Panc1 (cell line): ENCODE results near the gene ADAMTS18. TPM values are rescaled to one million over a fixed set of nuclear protein-coding genes. Genes with fewer than 3 reads are reported as not detected.
"Not testable (repeated sequence)": the region's sequence is repeated elsewhere in the genome, so short reads cannot be mapped to it uniquely, and the experiment has no call there.

Source experiments
- ATAC-seq: fragments of 200-7000 bp; cut with Tn5 transposase; 2 replicates; pipeline ENCODE4 v1.9.1; 2020; ENCODE audit warnings: mild to moderate bottlenecking, moderate library complexity
- BruUV-seq: library from RNA; stranded (reverse); fragments of 400-500 nt; replicated peaks from 2 replicates; lab custom pipeline; 2021; lab: Mats Ljungman, UMichigan
- CTCF ChIA-PET: fragments of 300-600 bp; sonication (Branson Sonifier 250); formaldehyde crosslinking; loops from one replicate; lab custom pipeline; 2022; ENCODE audit warnings: antibody characterized with exemption; lab: Charles Lee
- POLR2A ChIA-PET: fragments of 300-600 bp; sonication (Branson Sonifier 250); formaldehyde crosslinking; loops from one replicate; lab custom pipeline; 2022; ENCODE audit warnings: antibody characterized with exemption; lab: Charles Lee
- DNase-seq: peaks from one replicate; pipeline ENCODE4 v3.0.0-alpha.2; 2010; ENCODE audit warnings: low read depth, low spot score
- H3K27ac ChIP-seq: 2 replicates; pipeline ENCODE4 v1.5.1; 2011; ENCODE audit warnings: mild to moderate bottlenecking, low read length, inconsistent platforms
- H3K27me3 ChIP-seq: fragments of 200-500 bp; sonication (Bioruptor generic); 2 replicates; pipeline ENCODE4 v1.6.0; 2014; ENCODE audit warnings: low read length, inconsistent platforms; ENCODE audit not compliant: control insufficient read depth, insufficient read depth
- H3K36me3 ChIP-seq: fragments of 200-500 bp; sonication (Bioruptor generic); 2 replicates; pipeline ENCODE4 v1.5.1; 2014; ENCODE audit warnings: inconsistent platforms, mild to moderate bottlenecking, low read length, moderate library complexity; ENCODE audit not compliant: control insufficient read depth, insufficient read depth
- H3K4me1 ChIP-seq: 2 replicates; pipeline ENCODE4 v1.5.1; 2011; ENCODE audit warnings: inconsistent platforms, mild to moderate bottlenecking, low read length, moderate library complexity; ENCODE audit not compliant: control insufficient read depth, insufficient read depth
- H3K4me3 ChIP-seq, 2 experiments: 2 replicates each; pipeline ENCODE4 v1.5.1; 2011 to 2012; ENCODE audit warnings: low read depth in 2 of 2, low read length in 2 of 2, mild to moderate bottlenecking in 2 of 2, inconsistent platforms in 1 of 2, moderate library complexity in 1 of 2
- H3K9me3 ChIP-seq: fragments of 200-500 bp; sonication (Bioruptor generic); 2 replicates; pipeline ENCODE4 v1.5.1; 2014; ENCODE audit warnings: low read depth, mild to moderate bottlenecking, inconsistent platforms, low read length, moderate library complexity; ENCODE audit not compliant: control insufficient read depth, insufficient read depth
- POLR2AphosphoS5 ChIP-seq: IDR thresholded peaks from 2 replicates; pipeline ENCODE4 v1.6.1; 2012; ENCODE audit warnings: mild to moderate bottlenecking, low read depth, low read length, moderate library complexity
- SIN3A ChIP-seq: IDR thresholded peaks from 2 replicates; pipeline ENCODE4 v1.6.1; 2012; ENCODE audit warnings: low read depth, mild to moderate bottlenecking, low read length, moderate library complexity, borderline replicate concordance; ENCODE audit not compliant: insufficient read depth
- TCF7L2 ChIP-seq: IDR thresholded peaks from 2 replicates; pipeline ENCODE4 v1.6.1; 2011; ENCODE audit warnings: mild to moderate bottlenecking, low read depth, low read length, inconsistent platforms
- in situ Hi-C: cut with HindIII; loops from 2 replicates; pipeline ENCODE4 v1.10.0; 2016; ENCODE audit warnings: low sequenced_read_pairs, low pct_unique_long_range_greater_than_20kb
- intact Hi-C: fragments of 100-400 bp; cut with micrococcal nuclease; formaldehyde crosslinking; loops from one replicate; pipeline ENCODE4 v1.10.0; 2022; ENCODE audit not compliant: unreplicated experiment
- total RNA-seq: library from RNA; stranded (reverse); gene quantifications from one replicate; pipeline ENCODE4 v1.2.1, GENCODE V29; 2021; ENCODE audit not compliant: unreplicated experiment
- TF ChIP-seq, protein P1 (sequence below): fragments of 450-650 bp; IDR thresholded peaks from 2 replicates; pipeline ENCODE4 v1.5.1; 2017; ENCODE audit warnings: mild to moderate bottlenecking
- TF ChIP-seq, protein P2 (sequence below), 2 experiments: IDR thresholded peaks; 2 replicates each; pipeline ENCODE4 v1.6.1; 2011 to 2012; ENCODE audit warnings: low read depth in 2 of 2, control low read depth in 1 of 2, low read length in 1 of 2, mild to moderate bottlenecking in 1 of 2, moderate library complexity in 1 of 2; ENCODE audit not compliant: insufficient read depth in 1 of 2

The ADAMTS18 gene
- total RNA-seq, 1 experiment from 2014 or later = not detected

DNA sequence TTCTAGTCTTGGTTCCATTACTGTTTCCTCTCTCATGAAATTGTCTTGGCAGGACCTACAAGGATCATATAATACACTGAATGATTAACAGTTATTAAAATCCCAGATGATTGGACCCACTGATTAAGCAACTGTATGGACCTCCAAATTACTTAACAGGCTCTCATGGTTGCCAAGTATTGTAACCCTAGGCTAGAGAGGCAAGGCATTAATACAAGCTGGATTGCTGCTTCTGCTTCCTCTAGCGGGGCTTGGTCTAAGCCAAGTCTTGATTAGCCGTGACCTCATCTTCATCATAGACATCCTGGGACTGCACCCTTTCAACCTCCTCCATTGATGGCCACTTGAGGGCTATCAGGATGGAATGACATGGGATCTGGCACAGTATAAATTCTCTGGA, 188.7 kb downstream of the ADAMTS18 start:
- DNase-seq = no peak
- no TSS peak for BruUV-seq
- no peaks in the 10 kb centered on the region for H3K27me3 ChIP-seq
- ChIA-PET POLR2A (no interaction called here), CTCF (no interaction called here)
- H3K27ac ChIP-seq = no peak overlapping the region
- H3K36me3 ChIP-seq = no peaks in the 10 kb centered on the region
- TF ChIP-seq TCF7L2 (no peak), SIN3A (no peak)
- TF ChIP-seq, protein P1, sequence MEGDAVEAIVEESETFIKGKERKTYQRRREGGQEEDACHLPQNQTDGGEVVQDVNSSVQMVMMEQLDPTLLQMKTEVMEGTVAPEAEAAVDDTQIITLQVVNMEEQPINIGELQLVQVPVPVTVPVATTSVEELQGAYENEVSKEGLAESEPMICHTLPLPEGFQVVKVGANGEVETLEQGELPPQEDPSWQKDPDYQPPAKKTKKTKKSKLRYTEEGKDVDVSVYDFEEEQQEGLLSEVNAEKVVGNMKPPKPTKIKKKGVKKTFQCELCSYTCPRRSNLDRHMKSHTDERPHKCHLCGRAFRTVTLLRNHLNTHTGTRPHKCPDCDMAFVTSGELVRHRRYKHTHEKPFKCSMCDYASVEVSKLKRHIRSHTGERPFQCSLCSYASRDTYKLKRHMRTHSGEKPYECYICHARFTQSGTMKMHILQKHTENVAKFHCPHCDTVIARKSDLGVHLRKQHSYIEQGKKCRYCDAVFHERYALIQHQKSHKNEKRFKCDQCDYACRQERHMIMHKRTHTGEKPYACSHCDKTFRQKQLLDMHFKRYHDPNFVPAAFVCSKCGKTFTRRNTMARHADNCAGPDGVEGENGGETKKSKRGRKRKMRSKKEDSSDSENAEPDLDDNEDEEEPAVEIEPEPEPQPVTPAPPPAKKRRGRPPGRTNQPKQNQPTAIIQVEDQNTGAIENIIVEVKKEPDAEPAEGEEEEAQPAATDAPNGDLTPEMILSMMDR = no peak
- no peak for ATAC-seq
- no peak overlapping the region for H3K4me3 ChIP-seq
- in situ Hi-C loops (no loop called here), intact Hi-C loops (no loop called here)
- no peaks in the 10 kb centered on the region for H3K9me3 ChIP-seq
- no peaks in the 10 kb centered on the region for H3K4me1 ChIP-seq

DNA sequence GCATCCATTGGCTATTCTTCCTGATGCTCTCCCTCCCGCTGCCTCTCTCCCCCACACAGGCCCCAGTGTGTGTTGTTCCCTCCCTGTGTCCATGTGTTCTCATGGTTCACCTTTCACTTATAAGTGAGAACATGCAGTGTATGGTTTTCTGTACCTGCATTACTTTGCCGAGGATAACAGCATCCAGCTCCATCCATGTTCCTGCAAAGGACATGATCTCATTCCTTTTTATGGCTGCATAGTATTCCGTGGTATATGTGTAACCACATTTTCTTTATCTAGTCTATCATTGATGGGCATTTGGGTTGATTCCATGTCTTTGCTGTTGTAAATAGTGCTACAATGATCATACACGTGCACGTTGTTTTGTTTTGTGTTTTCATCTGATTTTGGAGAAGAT, 192.4 kb downstream of the ADAMTS18 start:
- in situ Hi-C loops = not testable (repeated sequence)

DNA sequence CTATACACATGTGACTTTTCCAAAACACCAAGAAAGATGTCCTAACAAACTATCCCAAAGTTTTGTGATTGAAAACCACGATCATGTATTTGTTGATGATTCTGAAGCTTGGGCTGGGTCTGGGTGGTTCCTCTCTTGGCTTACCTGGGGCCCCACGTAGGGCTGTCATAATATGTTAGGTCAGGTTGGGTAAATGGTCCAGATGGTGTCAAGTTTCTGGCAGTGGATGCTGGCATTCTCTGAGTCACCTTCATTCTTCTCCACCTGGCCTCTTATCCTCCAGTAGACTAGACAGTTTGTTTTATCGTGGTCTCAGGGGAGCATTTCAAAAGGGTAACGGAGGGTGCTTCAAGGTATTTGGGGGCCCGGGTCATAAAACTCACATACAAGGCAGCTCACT, 196.2 kb downstream of the ADAMTS18 start:
- H3K4me3 ChIP-seq = no peak overlapping the region
- H3K36me3 ChIP-seq = no peaks in the 10 kb centered on the region
- ChIA-PET CTCF (no interaction called here), POLR2A (no interaction called here)
- in situ Hi-C loops = no loop called here
- no TSS peak for BruUV-seq
- DNase-seq (no peak), ATAC-seq (no peak)
- no peak for TF ChIP-seq POLR2AphosphoS5
- intact Hi-C loops = loop anchor here (5.0 to 10.0 kb wide), 3 partner anchors 194 to 736 kb away; no protein-coding TSS in a partner anchor
- peak overlapping the region; percentile 86 for H3K27ac ChIP-seq
- no peaks in the 10 kb centered on the region for H3K27me3 ChIP-seq
- no peaks in the 10 kb centered on the region for H3K9me3 ChIP-seq
- peaks cover 13% of the 10 kb centered on the region for H3K4me1 ChIP-seq

More for the DNA sequence above, 192.4 kb downstream of the ADAMTS18 start:
- DNase-seq, ATAC-seq, BruUV-seq, POLR2A ChIA-PET, H3K27ac ChIP-seq, H3K4me3 ChIP-seq, intact Hi-C loops, H3K36me3 ChIP-seq, CTCF ChIA-PET, H3K4me1 ChIP-seq, H3K27me3 ChIP-seq, H3K9me3 ChIP-seq: not testable (repeated sequence)

DNA sequence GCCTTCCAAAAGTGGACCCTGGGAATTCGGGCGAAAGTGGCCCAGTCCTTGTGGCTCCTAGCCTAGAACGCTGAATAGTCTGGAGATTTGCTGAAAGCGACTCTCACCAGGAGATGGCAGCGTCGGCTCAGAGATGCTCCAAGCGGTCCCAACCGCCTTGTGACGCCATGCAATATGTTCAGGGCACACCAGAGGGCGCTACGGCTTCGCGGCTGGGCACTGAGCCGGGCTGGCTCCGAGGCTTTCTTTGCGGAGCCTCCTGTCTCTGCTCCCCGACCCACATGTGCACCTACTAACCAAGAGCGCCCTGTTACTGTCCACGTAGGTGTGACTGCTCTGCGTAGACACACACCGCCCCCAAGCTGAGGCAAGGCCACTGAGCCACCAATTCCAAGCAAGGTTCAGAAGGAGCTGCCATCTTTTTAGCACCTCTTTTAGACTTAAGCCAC, 198.7 kb downstream of the ADAMTS18 start:
- H3K4me3 ChIP-seq = peak overlapping the region in 1 of 2 experiments; percentile 26; a peak in 2 of 4 replicates
- ChIA-PET CTCF (interaction anchor here (0.7 kb wide), 2 partner anchors 348 to 637 kb away, joined by 3 read pairs; no protein-coding TSS in a partner anchor), POLR2A (no interaction called here)
- no TSS peak for BruUV-seq
- peaks cover 13% of the 10 kb centered on the region for H3K4me1 ChIP-seq
- ATAC-seq (peak; percentile 94), DNase-seq (peak; percentile 62)
- H3K27me3 ChIP-seq = no peaks in the 10 kb centered on the region
- no peaks in the 10 kb centered on the region for H3K36me3 ChIP-seq
- peak overlapping the region; percentile 86 for H3K27ac ChIP-seq
- in situ Hi-C loops (no loop called here), intact Hi-C loops (loop anchor here (1.0 to 10.0 kb wide), 5 partner anchors 63 to 739 kb away; no protein-coding TSS in a partner anchor)
- H3K9me3 ChIP-seq = no peaks in the 10 kb centered on the region
- TF ChIP-seq SIN3A (no peak), TCF7L2 (no peak), POLR2AphosphoS5 (peak; percentile 64; the same call in 1 of the 2 replicates)
- TF ChIP-seq, protein P2, sequence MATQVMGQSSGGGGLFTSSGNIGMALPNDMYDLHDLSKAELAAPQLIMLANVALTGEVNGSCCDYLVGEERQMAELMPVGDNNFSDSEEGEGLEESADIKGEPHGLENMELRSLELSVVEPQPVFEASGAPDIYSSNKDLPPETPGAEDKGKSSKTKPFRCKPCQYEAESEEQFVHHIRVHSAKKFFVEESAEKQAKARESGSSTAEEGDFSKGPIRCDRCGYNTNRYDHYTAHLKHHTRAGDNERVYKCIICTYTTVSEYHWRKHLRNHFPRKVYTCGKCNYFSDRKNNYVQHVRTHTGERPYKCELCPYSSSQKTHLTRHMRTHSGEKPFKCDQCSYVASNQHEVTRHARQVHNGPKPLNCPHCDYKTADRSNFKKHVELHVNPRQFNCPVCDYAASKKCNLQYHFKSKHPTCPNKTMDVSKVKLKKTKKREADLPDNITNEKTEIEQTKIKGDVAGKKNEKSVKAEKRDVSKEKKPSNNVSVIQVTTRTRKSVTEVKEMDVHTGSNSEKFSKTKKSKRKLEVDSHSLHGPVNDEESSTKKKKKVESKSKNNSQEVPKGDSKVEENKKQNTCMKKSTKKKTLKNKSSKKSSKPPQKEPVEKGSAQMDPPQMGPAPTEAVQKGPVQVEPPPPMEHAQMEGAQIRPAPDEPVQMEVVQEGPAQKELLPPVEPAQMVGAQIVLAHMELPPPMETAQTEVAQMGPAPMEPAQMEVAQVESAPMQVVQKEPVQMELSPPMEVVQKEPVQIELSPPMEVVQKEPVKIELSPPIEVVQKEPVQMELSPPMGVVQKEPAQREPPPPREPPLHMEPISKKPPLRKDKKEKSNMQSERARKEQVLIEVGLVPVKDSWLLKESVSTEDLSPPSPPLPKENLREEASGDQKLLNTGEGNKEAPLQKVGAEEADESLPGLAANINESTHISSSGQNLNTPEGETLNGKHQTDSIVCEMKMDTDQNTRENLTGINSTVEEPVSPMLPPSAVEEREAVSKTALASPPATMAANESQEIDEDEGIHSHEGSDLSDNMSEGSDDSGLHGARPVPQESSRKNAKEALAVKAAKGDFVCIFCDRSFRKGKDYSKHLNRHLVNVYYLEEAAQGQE (IDR thresholded peaks at IDR 0.05; ENCODE audit: insufficient read depth in 1 of 2, low read depth in 2 of 2, low read length in 1 of 2) = peak in 1 of 2 experiments; percentile 59; a peak in 1 of 4 replicates
- TF ChIP-seq, protein P1 = peak; percentile 96
